H1 (cell line): ENCODE data around the gene RAB3B. TPM values are rescaled to one million over a fixed set of nuclear protein-coding genes. Genes with fewer than 3 reads are reported as not detected.

Experiments
- BRCA1 ChIP-seq: IDR thresholded peaks from 2 replicates; pipeline ENCODE4 v1.6.1; 2012; ENCODE audit warnings: low read depth, low read length, improper control_type of control experiment
- CHD2 ChIP-seq: IDR thresholded peaks from 2 replicates; pipeline ENCODE4 v1.6.1; 2012; ENCODE audit warnings: low read length, improper control_type of control experiment
- EZH2 ChIP-seq: fragments of 200-600 bp; sonication (generic); IDR thresholded peaks from 2 replicates; pipeline ENCODE4 v1.7.1; 2012; ENCODE audit warnings: low read depth, mild to moderate bottlenecking, moderate library complexity, low read length, inconsistent platforms; ENCODE audit not compliant: severe bottlenecking
- GABPA ChIP-seq: IDR thresholded peaks from 2 replicates; pipeline ENCODE4 v1.6.1; 2011; ENCODE audit warnings: mild to moderate bottlenecking, low read length, moderate library complexity, borderline replicate concordance; ENCODE audit not compliant: insufficient read depth
- JUND ChIP-seq: IDR thresholded peaks from 2 replicates; pipeline ENCODE4 v1.6.1; 2011; ENCODE audit warnings: mild to moderate bottlenecking, improper control_type of control experiment, low read length
- RAD21 ChIP-seq, 2 experiments: IDR thresholded peaks in 1 of 2; conservative IDR thresholded peaks in 1 of 2; 2 replicates each; pipeline ENCODE4 v1.6.1; 2011; ENCODE audit warnings: low read depth in 2 of 2, low read length in 2 of 2, improper control_type of control experiment in 1 of 2, inconsistent platforms in 1 of 2, mild to moderate bottlenecking in 1 of 2, moderate library complexity in 1 of 2
- SAP30 ChIP-seq: fragments of 300-600 bp; sonication (generic); IDR thresholded peaks from 2 replicates; pipeline ENCODE4 v1.7.1; 2012; ENCODE audit warnings: low read length, moderate library complexity, mild to moderate bottlenecking, inconsistent platforms; ENCODE audit not compliant: insufficient read depth, insufficient replicate concordance
- SIN3A ChIP-seq, 2 experiments: IDR thresholded peaks in 1 of 2; conservative IDR thresholded peaks in 1 of 2; 2 replicates each; pipeline ENCODE4 v1.6.1; 2011 to 2012; ENCODE audit warnings: low read length in 2 of 2, improper control_type of control experiment in 1 of 2, low read depth in 1 of 2, mild to moderate bottlenecking in 1 of 2
- SUZ12 ChIP-seq: fragments of 200-600 bp; sonication (generic); IDR thresholded peaks from 2 replicates; pipeline ENCODE4 v1.6.1; 2012; ENCODE audit warnings: mild to moderate bottlenecking, inconsistent platforms, low read length, moderate library complexity, mixed read lengths
- TAF1 ChIP-seq: IDR thresholded peaks from 2 replicates; pipeline ENCODE4 v1.6.1; 2011; ENCODE audit warnings: mild to moderate bottlenecking, low read depth, low read length
- TBP ChIP-seq: IDR thresholded peaks from 2 replicates; pipeline ENCODE4 v1.6.1; 2011; ENCODE audit warnings: low read depth, low read length, improper control_type of control experiment
- polyA plus RNA-seq, 7 experiments: library from polyadenylated mRNA; depleted of rRNA in 3 of 7; stranded (reverse) in 5 of 7; unstranded in 2 of 7; fragments of >200 nt in 5 of 7; fragments of 200-250 nt in 2 of 7; gene quantifications; 1 replicate in 5 of 7; 2 replicates in 1 of 7; 4 replicates in 1 of 7; pipeline versions ENCODE4 v1.2.1 to v1.2.3, GENCODE V29; 2011 to 2013; ENCODE audit warnings: missing spikeins in 2 of 7, mixed read lengths in 2 of 7
- total RNA-seq: library from RNA; stranded (reverse); fragmentation: NEBNext Ultra II Directional; extraction: Animal tissue kit (Norgen Biotek cat#: 25700); gene quantifications from 2 replicates; pipeline ENCODE4 v1.2.1, GENCODE V29; 2021
- TF ChIP-seq, protein P1 (sequence below): fragments of 300-600 bp; sonication (generic); IDR thresholded peaks from 2 replicates; pipeline ENCODE4 v1.7.1; 2012; ENCODE audit warnings: low read length, moderate library complexity, mild to moderate bottlenecking, inconsistent platforms; ENCODE audit not compliant: insufficient replicate concordance

Gene RAB3B
- total and polyA plus RNA-seq, 2 of the 8 experiments (the other 6 are each of a cell fraction or from before 2014, with no cell fraction given) = 12.5 to 36.8 TPM

DNA sequence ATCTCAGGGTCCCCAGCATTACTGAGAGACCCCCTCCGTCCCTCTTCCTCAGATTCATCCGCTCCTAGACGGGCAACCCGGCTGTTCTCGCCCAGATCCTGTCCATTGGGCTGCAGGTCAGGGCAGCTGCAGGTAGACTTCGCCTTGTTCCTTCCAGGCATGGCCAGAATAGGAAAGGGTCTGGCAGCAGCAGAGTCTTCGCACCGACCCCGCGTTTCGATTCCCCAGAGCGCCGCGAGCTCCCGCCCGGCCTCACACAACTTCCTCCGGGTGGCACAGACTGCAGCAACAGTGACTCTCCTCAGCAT lies 112.2 kb downstream of the RAB3B start (continued):
- TF ChIP-seq, protein P1, sequence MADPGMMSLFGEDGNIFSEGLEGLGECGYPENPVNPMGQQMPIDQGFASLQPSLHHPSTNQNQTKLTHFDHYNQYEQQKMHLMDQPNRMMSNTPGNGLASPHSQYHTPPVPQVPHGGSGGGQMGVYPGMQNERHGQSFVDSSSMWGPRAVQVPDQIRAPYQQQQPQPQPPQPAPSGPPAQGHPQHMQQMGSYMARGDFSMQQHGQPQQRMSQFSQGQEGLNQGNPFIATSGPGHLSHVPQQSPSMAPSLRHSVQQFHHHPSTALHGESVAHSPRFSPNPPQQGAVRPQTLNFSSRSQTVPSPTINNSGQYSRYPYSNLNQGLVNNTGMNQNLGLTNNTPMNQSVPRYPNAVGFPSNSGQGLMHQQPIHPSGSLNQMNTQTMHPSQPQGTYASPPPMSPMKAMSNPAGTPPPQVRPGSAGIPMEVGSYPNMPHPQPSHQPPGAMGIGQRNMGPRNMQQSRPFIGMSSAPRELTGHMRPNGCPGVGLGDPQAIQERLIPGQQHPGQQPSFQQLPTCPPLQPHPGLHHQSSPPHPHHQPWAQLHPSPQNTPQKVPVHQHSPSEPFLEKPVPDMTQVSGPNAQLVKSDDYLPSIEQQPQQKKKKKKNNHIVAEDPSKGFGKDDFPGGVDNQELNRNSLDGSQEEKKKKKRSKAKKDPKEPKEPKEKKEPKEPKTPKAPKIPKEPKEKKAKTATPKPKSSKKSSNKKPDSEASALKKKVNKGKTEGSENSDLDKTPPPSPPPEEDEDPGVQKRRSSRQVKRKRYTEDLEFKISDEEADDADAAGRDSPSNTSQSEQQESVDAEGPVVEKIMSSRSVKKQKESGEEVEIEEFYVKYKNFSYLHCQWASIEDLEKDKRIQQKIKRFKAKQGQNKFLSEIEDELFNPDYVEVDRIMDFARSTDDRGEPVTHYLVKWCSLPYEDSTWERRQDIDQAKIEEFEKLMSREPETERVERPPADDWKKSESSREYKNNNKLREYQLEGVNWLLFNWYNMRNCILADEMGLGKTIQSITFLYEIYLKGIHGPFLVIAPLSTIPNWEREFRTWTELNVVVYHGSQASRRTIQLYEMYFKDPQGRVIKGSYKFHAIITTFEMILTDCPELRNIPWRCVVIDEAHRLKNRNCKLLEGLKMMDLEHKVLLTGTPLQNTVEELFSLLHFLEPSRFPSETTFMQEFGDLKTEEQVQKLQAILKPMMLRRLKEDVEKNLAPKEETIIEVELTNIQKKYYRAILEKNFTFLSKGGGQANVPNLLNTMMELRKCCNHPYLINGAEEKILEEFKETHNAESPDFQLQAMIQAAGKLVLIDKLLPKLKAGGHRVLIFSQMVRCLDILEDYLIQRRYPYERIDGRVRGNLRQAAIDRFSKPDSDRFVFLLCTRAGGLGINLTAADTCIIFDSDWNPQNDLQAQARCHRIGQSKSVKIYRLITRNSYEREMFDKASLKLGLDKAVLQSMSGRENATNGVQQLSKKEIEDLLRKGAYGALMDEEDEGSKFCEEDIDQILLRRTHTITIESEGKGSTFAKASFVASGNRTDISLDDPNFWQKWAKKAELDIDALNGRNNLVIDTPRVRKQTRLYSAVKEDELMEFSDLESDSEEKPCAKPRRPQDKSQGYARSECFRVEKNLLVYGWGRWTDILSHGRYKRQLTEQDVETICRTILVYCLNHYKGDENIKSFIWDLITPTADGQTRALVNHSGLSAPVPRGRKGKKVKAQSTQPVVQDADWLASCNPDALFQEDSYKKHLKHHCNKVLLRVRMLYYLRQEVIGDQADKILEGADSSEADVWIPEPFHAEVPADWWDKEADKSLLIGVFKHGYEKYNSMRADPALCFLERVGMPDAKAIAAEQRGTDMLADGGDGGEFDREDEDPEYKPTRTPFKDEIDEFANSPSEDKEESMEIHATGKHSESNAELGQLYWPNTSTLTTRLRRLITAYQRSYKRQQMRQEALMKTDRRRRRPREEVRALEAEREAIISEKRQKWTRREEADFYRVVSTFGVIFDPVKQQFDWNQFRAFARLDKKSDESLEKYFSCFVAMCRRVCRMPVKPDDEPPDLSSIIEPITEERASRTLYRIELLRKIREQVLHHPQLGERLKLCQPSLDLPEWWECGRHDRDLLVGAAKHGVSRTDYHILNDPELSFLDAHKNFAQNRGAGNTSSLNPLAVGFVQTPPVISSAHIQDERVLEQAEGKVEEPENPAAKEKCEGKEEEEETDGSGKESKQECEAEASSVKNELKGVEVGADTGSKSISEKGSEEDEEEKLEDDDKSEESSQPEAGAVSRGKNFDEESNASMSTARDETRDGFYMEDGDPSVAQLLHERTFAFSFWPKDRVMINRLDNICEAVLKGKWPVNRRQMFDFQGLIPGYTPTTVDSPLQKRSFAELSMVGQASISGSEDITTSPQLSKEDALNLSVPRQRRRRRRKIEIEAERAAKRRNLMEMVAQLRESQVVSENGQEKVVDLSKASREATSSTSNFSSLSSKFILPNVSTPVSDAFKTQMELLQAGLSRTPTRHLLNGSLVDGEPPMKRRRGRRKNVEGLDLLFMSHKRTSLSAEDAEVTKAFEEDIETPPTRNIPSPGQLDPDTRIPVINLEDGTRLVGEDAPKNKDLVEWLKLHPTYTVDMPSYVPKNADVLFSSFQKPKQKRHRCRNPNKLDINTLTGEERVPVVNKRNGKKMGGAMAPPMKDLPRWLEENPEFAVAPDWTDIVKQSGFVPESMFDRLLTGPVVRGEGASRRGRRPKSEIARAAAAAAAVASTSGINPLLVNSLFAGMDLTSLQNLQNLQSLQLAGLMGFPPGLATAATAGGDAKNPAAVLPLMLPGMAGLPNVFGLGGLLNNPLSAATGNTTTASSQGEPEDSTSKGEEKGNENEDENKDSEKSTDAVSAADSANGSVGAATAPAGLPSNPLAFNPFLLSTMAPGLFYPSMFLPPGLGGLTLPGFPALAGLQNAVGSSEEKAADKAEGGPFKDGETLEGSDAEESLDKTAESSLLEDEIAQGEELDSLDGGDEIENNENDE = no peak
- no peak for TF ChIP-seq SIN3A (conservative IDR thresholded peaks at IDR 0.05 in 1 of 2, IDR thresholded peaks at IDR 0.05 in 1 of 2; ENCODE audit: low read depth in 1 of 2, low read length in 2 of 2)
- TF ChIP-seq GABPA = no peak
- TF ChIP-seq EZH2 = no peak
- peak; percentile 64 for TF ChIP-seq SAP30
- no peak for TF ChIP-seq BRCA1
- TF ChIP-seq SUZ12 = no peak
- TF ChIP-seq TBP = no peak
- TF ChIP-seq JUND = no peak
- TF ChIP-seq TAF1 = no peak
- TF ChIP-seq CHD2 = no peak
- TF ChIP-seq RAD21 (IDR thresholded peaks at IDR 0.05 in 1 of 2, conservative IDR thresholded peaks at IDR 0.05 in 1 of 2; ENCODE audit: low read depth in 2 of 2, low read length in 2 of 2) = no peak
